Suppressor macrophage treated with lipopolysaccharide for 1 hour (primary cell): ENCODE measurements around the gene ASB4.
"Not testable (repeated sequence)": the region's sequence is repeated elsewhere in the genome, so short reads cannot be mapped to it uniquely, and the experiment has no call there.

Experiments
- DNase-seq, 3 donors: peaks; one replicate each; pipeline ENCODE4 v3.0.0-alpha.2; 2020 to 2022

Gene ASB4, protein sequence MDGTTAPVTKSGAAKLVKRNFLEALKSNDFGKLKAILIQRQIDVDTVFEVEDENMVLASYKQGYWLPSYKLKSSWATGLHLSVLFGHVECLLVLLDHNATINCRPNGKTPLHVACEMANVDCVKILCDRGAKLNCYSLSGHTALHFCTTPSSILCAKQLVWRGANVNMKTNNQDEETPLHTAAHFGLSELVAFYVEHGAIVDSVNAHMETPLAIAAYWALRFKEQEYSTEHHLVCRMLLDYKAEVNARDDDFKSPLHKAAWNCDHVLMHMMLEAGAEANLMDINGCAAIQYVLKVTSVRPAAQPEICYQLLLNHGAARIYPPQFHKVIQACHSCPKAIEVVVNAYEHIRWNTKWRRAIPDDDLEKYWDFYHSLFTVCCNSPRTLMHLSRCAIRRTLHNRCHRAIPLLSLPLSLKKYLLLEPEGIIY

DNA sequence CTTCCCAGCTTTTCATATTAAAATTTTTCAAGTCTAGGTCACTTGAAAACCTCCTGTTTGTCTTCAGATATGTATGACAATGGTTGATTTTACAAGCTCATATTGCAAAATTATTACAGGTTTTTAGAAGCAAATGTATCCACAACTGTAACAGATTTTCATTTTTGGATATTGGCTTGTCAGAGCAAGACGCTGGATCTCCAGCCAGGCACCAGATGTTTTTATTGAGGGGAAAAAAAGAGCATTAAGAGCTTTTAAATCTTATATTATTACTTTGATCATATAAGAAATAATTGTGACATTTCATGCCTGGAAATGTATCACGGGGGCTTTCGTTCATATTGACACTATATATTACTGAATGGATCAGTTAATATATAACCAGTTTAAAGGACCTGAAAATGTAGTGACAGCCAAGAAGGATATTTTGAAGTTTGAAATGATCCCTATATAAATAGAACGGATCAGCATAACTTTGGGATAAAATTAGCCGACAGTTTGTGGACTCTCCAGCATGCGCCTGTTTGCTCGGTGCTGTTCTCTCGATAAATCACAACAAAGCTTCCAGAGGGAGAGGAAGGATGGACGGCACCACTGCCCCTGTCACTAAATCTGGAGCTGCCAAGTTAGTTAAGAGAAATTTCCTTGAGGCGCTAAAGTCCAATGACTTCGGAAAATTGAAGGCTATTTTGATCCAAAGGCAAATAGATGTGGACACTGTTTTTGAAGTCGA lies at the start of gene ASB4:
ASB4 (plus strand) TSS at position 553 of the 733 bp plus-strand sequence; CDS start at position 582, 29 bp downstream.
- DNase-seq, result no peak

DNA sequence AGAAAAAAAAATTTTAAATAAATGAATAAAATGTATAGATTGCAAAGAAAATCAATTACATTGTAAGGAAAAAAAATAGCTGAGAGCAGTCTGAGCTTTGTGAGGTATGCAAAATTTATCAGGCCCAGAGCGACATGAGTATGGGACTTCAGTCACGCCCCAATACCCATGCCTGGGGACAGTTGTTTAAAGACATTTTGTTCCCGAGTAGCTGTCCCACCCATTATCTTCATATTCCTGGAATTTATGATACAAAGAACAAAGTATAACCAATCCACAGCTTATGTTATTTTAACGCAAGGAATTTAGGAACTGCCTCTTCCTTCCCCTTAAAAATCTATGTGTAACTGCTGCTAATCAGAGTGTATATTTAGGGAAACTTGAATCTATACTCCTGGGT lies 49.3 kb upstream of the ASB4 start:
- DNase-seq, result no peak

DNA sequence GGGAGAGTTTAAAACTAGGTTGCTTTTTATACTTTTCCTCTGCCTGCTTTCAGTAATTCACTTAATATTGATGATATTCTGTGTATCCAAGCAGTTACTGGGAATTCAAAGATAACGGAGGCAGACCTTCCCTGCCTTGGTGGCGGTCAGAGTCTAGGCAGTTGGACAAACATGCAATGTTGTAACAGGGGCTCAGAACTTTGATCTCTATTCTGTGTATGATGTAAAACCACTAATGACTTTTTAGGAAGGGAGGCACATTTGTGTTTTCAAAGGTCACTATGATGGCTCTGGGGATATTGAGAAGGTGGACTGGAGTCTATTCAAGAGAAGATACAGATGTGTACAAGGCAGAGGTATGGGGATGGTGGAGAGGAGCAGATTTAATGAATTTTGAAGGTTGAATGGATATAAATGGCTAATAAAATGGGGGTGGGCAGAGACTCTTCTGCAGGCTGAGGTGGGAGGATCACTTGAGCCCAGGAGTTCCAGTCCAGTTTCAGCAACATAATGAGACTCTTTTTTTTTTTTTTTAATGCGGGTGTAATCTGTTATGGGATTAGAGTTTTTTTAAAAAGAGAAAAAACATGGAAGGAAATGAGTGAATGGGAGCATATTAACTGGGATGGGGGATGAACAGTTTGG lies 45.2 kb upstream of the ASB4 start:
- no peak for DNase-seq

DNA sequence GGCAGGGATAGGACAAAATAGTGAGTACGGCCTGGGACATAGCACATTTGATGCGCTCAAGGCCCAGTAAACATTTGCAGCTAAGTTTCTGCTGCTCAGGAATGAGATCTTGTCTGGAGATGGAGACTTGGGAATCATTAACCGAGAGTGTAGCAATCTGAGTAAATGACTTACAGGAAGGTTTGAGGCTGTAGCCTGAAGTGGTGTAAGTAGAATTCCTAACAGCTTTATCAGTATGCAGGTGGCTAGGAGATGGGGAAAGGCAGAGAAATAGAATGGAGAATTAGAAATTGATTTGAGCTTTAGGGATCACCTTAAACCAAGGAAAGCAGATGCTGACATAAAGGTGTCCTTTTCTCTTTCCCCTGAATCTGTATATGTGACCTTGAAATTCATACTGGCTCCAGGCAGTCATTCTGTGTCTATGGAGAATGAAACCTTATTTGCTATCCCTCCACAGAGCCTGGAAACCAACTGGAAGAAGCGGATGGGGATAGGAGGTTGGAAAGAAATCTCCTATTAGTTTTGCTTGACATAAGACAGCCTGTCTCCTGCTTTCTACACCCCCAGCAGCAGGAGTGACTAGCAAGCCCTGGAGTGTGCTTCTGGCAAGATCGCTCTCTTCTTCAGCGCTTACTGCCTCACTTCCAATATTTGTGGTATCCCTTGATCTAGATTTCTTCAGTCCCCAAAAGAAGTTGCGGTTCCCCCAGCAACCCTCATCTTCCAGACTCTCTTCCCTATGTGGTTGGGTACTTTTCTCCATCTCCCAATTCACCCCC lies 44.5 kb upstream of the ASB4 start:
- DNase-seq, result no peak

DNA sequence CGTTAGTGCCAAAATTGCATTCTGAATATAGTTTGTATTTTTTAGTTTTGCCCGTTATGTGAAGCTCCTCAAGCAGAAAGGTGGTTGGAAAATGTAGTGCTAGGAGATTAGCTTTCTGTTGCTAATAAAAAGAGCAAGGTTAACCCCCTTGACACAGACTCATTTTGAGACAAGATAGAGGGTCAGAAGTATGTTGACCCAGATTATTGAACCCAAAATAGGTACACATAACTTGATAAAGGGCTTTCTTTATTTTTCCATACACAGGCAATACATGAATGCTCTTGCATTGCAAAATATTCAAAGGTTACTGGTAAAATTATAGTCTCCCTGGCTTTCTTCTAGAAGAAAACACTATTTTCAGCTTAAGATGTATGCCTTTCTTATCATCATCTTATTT lies 40.9 kb upstream of the ASB4 start:
- no peak for DNase-seq

DNA sequence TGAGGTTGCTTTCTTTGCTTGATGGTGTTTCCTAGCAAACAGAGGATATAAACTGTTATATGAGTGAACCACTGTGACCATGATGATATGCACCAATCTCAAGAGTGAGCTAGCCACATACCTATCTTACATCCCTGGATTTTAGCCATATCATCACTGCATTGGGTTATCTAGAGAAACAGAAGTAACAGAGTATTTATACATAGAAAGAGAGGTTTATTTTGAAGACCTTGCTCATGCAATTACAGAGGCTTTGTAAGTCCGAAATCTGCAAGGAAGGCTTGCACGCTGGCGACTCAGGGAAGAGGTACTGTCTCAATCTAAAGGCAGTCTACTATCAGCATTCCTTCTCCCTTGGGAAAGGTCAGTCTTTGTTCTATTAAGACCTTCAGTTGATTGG lies 39.1 kb upstream of the ASB4 start:
- DNase-seq, result no peak

DNA sequence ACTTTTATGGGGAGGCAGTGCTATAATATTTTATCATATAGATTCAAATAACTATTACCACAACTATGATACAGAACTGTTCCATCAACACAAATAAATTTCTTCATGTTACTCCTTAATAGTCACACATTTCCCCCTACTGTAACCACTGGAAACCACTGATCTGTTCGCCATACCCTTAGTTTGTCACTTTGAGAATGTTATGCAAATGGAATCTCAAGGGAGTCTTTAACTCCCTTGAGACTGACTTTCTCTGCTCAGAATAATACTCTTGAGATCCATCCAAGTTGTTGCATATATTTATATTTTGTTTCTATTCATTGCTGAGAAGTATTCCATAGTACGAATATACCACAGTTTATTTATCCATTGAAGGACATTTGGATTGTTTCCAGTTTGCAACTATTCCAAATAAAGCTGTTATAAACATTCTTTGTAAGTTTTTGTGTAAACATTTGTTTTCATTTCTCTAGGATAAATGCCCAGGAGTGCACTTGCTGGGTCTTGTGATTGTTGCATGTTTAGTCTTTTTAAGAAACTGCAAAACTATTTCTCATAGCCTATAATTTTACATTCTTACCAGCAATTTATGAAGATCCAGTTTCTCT lies 31.2 kb upstream of the ASB4 start:
- no peak for DNase-seq

DNA sequence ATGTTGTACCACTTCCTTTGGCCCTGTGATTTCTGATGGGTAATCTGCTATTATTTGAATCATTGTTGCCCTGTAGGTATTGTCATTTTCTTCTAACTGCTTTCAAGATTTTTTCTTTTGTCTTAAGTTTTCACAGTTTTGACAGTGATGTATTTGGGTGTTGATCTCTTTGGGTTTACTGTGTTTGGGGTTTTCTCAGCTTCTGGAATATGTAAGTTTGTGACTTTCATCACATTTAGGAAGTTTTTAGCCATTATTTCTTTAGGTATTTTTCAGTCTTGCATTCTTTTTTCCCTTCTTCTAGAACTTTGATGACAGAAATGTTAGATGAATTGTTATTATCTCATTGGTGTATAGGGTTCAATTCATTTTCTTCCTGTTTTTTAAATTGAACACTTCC lies 27.8 kb upstream of the ASB4 start:
- DNase-seq, result no peak

DNA sequence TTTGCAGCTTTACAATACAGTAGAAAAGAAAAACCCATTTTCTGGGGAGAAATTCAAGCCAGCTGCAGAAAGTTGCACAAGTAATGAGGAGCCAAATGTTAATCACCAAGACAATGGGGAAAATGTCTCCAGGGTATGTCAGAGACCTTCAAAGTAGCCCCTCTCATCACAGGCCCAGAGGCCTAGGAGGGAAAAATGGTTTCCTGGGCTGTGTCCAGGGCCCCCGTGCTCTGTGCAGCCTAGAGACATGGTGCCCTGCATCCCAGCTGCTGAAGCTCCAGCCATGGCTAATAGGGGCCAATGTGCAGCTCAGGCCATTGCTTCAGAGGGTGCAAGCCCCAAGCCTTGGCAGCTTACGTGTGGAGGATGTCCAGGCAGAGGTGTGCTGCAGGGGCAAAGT lies 25.1 kb upstream of the ASB4 start:
- DNase-seq, result not testable (repeated sequence)

DNA sequence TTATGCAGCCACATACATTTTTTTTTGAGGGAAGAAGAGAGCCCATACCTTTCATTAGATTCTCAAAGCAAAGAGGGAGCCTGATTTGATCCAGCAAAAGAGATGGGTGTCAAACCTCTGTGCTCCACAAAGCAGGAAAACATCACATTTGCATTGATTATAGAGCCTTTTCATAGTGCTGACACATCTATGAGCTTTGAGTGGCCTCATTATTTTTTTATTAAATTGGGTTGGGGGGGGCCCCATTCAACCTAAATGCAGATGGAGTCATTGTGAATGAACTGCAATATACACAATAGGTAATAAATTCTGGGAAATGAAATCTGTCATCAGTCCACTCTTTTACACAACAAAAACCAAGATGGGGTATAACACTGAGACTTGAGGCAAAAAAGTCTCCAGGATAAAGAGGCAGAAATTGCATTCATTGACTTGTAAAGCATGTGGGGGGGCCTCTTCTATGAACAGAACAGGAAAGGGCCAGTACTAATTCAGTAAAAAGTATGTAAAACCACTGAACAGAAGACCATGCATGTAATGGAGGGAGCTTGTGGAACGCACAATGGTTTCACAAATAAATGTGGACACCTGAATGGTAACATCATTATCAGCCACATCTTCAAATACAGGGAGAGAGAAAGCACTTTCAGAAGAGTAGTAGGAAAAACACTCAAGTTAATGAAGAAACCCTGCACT lies 17.7 kb upstream of the ASB4 start:
- DNase-seq, result no peak

DNA sequence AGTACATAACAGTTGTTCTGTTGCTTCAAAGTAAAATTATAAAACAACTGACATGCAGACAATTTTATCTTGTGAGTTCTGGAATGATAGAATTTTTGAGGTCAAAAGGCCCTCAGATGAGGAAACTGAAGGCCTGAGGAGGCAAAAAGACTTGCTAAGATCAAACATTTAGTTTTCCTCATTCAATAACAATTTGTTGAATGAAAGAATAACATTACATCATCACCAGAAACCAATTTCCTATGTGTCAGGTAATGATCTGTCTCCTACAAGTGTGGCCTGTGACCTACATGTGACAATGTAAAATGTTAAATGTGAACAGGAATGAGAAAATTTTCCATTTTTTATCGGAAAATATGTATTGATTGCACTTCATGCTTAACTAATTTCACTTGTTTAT lies 16.6 kb upstream of the ASB4 start:
- no peak for DNase-seq

DNA sequence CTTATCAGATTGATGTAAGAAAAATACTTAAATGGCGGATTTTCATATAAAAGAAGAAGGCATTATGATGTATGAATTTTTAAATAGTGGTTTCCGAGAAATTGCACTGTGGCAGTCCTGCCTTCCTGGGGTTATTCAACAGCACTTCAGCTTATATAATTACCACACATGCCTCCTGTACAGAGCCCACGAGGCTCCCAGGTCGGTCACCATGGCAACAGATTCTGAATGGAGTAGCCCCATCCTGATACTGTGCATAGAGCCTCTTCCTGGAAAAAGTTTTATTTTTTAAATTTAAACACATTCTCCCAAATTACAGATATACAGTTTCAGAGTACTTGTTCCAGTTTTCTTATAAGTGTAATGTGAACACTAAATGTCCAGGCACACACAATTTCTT lies 15.9 kb upstream of the ASB4 start:
- DNase-seq, result no peak

DNA sequence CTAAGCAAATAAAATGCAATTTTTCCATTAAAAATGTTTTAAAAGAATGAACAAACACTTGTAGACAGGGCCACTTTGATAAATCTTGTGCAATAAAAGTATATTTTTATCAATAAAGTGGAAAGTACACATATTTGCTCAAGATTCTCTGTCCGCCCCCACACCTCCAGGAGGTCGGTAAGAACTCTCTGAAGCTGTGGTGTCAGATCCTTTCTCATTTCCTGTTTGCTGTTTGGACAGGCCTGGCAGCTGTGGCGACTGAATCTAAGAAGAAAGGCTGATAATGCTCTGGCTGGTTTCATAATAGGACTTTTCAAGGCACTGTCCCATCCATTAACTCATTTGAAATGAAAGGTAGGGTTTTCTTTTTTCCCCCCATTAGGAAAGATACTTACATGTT lies 15.3 kb upstream of the ASB4 start:
- DNase-seq, result peak; percentile 43 to 56 (median 49)

DNA sequence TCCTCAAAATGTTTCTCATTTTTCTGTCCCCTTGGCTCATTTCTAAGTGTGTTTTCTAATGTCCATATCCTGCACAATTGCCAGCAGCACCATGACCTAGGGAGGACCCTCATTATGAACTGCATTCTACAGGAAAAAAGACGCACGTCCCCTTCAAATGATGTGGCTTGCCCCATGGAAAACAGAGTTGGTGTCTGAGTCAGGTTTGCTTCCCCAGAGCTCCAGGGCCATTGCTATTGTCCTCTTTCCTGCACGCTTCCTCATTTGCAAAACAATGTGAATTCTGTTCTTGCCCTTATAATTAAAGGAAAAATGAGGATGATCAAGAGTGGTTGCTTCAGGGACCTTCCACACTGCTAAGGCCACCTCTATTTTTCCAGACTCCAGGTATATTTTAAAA lies 14.7 kb upstream of the ASB4 start:
- DNase-seq, result no peak

DNA sequence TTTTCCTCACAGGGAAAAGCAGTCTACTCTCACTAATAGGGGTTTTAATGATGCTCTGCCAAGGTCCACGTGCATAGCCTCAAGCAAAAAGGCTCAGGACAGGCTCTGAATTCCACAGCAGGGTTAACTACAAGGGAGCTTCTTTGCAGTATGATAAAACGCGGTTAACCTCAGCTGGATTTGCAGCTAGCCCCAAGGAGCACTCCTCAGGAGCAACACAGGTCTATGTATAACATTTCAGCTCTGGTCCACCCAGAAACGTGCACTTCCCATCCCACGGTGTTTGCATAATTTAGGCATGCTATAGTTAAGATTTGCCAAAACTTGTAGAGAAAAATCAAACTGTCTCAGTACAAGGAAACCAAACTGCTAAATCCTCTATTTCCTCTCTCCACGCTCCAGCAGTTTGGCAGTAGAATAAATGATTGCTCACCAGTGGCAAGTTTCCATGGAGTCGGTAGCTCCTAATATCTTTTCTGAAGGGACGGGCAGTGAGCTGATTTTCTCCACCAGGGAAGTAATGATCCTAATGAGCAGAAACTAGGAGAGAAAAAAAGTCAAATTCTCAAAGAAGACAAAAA lies 13.1 kb upstream of the ASB4 start:
- DNase-seq, result no peak

DNA sequence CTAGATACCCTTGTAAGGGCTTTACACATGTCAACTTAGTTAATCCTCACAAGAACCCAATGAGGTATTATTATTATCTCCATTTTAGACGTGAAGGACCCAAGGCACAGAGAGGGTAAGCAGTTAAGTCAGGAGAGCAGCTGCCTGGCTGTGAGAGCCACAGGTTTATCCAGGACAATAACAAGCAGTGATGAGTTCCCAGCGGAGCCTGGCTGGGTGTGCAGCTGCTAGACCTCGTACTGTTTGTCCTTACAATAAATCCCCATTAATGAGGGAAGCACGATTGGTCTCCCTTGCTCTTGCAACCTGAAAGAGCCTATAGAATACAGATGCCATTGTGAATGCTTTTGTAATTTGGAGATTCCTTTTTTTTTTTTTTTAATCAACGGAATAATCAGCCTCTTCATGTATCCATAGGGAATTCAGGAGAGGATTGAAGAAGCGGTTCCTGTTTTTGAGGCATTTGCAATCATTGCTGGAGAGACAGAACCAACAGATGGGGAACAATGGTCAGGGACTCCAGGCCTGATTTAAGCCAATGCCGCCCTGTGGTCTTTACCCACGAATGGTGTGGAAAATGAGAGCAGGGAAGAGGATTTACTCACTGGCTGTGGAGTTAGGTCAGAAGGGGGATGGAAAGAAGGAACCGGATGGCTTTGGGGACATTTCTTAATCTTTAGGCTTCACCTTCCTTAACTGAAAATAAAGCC lies 12.3 kb upstream of the ASB4 start:
- no peak for DNase-seq

DNA sequence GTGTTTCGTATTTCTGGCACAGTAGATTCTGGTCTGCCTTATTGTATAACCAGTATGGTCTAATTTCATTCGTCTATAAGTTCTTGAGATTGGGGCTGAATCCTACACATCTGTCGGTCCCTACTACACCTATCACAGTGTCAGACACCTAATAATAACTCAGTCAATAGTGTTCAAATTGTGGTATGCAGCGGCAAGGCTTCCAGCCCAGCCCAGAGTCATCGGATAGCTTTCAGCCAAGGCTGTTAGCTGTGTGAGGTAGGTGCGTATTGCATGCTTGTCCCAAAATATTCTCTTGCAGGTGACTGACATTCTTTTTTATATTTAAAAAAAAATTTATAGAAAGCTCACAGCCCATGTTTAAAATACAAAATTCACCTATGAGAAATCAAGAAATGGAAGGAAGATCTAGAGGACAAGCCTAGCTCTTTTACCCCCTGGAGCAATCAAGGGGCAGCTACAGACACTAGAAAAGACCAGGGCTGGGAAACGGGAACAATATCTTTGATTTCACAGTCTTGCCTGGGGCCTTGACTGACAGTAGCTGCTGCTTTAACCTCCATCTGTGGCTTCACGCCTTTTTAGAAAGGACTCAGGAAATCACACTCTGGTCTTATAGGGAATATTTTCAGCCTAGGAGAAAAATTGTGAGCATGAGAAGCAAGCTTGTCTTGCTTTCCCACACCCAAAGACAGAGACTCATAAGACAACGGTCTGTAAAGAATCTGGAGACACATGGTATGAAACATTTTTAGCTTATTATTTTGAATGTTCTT lies 9.5 kb upstream of the ASB4 start:
- DNase-seq, result no peak

DNA sequence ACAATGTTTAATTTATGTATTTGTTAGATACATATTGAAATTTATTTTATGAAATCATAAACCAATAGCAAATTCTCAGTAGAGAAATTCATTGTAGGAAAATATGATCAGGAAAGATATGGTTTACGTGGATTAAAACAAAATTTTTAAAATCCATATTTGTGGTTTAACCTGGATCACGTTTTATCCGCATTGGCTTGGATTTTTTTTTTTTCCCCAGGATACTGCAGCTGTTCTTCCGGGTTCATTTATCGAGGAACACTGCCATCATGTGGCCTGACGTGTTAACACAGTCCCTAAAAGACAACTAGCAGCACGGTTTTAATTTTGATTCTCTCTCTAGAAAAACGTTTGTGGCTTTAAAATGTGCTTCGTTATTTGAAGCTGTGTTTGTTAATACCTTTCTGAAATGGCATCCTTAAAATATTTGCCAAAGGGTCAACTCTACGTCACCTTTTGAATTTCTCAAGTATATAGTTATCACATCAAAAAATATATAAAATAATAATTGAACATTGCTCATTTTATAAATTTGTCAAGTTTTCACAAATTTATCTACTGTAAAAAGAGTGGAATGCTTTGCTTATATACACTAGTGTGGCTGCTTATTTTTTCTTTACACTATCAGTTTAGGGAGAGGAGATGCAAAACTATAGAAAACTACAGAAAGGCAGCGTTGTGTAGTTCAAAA lies 8.7 kb upstream of the ASB4 start:
- DNase-seq, result peak; percentile 70 to 78 (median 73)

DNA sequence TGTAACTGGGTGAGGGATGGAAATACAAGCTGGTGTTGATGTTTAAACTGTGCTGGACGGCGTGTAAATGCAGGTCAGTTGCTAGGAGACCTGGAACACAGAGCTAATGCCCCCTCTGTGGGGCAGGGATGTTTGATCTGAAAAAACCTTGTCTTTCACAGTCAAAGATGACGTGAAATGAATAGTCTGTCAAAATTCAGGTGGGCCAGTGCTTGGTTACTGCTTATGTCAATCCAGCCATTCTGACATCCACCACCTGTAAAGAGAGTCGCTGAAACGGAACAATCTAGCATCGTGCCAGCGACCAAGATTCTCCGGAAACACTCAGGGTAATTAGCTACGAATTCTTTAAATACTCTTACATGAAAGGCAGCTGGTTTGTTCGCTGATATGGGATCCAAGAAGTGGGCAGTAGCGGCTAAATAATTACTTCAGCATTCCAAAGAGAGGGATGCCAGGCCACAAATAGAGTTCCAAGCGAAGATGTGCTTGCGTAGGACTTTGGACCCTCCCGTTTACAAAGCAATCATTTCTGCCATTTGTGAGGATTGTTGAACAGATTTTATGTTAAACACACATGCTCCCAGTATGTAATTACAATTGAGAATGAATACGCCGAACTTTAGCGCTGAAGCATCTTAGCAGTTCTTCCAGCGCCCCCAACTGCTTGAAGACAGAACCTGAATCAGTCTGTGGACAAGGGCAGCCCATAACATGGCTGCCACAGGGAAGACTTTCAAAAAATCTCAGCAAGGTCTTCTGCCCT lies 7.3 kb upstream of the ASB4 start:
- no peak for DNase-seq
